Transverse colon (tissue), 4 donors: ENCODE measurements around the gene TRIP12. TPM values are rescaled to one million over a fixed set of nuclear protein-coding genes. Genes with fewer than 3 reads are reported as not detected.
"Not testable (repeated sequence)": the region's sequence is repeated elsewhere in the genome, so short reads cannot be mapped to it uniquely, and the experiment has no call there.

Source experiments
- DNase-seq: peaks from one replicate; pipeline ENCODE4 v3.0.0-alpha.2; 2019
- H3K27ac ChIP-seq, 4 donors: fragments of 200-600 bp; sonication (generic); 2 replicates each; pipeline ENCODE4 v1.5.1; 2016 to 2018; ENCODE audit warnings: inconsistent platforms in 4 of 4
- H3K27me3 ChIP-seq: fragments of 200-600 bp; sonication (generic); 2 replicates; pipeline ENCODE4 v1.5.1; 2017; ENCODE audit warnings: inconsistent platforms
- H3K36me3 ChIP-seq, 4 donors: fragments of 200-600 bp; sonication (generic); 2 replicates each; pipeline ENCODE4 v1.5.1; 2017 to 2019; ENCODE audit warnings: inconsistent platforms in 4 of 4
- H3K4me1 ChIP-seq, 4 donors: fragments of 200-600 bp; sonication (generic); 2 replicates each; pipeline ENCODE4 v1.5.1; 2017 to 2020; ENCODE audit warnings: inconsistent platforms in 4 of 4
- H3K4me3 ChIP-seq, 4 donors: fragments of 200-600 bp; sonication (generic); 1 replicate in 1 of 4; 2 replicates in 3 of 4; pipeline versions ENCODE4 v1.5.1 to v1.6.1; 2017 to 2019; ENCODE audit warnings: inconsistent platforms in 4 of 4
- H3K9me3 ChIP-seq, 2 donors: fragments of 200-600 bp; sonication (generic); 2 replicates each; pipeline ENCODE4 v1.5.1; 2017 to 2019; ENCODE audit warnings: inconsistent platforms in 2 of 2
- EP300 ChIP-seq: sonication (generic); formaldehyde crosslinking; IDR thresholded peaks from one replicate; pipeline ENCODE4 v1.6.1; 2017; ENCODE audit warnings: antibody characterized with exemption, low read depth
- POLR2A ChIP-seq: fragments of 450-650 bp; IDR thresholded peaks from one replicate; pipeline ENCODE4 v1.6.1; 2016; ENCODE audit warnings: antibody characterized with exemption, mild to moderate bottlenecking, moderate library complexity
- POLR2AphosphoS5 ChIP-seq, 3 donors: sonication (generic); formaldehyde crosslinking; IDR thresholded peaks; one replicate each; pipeline ENCODE4 v1.6.1; 2016; ENCODE audit warnings: antibody characterized with exemption in 3 of 3
- WGBS, 2 donors: methylation state at CpG; one replicate each; pipeline ENCODE4 v1.1.5; 2018; ENCODE audit warnings: low coverage in 1 of 2; 5-methylcytosine and 5-hydroxymethylcytosine counted together
- in situ Hi-C, 4 donors: fragments of 200-750 bp; cut with MboI; loops; one replicate each; pipeline versions ENCODE4 v1.15.0 to v1.15.1; 2017; ENCODE audit warnings: low sequenced_read_pairs in 3 of 4, low pct_ligation_motif_present in 1 of 4, low pct_unique_long_range_greater_than_20kb in 1 of 4
- intact Hi-C: fragments of 100-400 bp; cut with DNase I; formaldehyde crosslinking; loops from one replicate; pipeline ENCODE4 v1.15.1; 2023; ENCODE audit warnings: low total_unique reads
- total RNA-seq, 4 donors: library from RNA; depleted of rRNA; stranded (reverse); fragments of >200 nt; gene quantifications; one replicate each; pipeline ENCODE4 v1.1.0, GENCODE V29; 2016
- TF ChIP-seq, protein P1 (sequence below), 5 experiments: fragments of 200-600 bp in 3 of 5; fragments of 450-650 bp in 2 of 5; sonication (generic) in 3 of 5; IDR thresholded peaks; 1 replicate in 2 of 5; 2 replicates in 3 of 5; pipeline ENCODE4 v1.5.1; 2016 to 2017; ENCODE audit warnings: antibody characterized with exemption in 5 of 5, inconsistent platforms in 3 of 5, mild to moderate bottlenecking in 2 of 5, moderate library complexity in 1 of 5

The TRIP12 gene
- total RNA-seq = 100 to 1,000 TPM; 143 to 238 (median 158) TPM

DNA sequence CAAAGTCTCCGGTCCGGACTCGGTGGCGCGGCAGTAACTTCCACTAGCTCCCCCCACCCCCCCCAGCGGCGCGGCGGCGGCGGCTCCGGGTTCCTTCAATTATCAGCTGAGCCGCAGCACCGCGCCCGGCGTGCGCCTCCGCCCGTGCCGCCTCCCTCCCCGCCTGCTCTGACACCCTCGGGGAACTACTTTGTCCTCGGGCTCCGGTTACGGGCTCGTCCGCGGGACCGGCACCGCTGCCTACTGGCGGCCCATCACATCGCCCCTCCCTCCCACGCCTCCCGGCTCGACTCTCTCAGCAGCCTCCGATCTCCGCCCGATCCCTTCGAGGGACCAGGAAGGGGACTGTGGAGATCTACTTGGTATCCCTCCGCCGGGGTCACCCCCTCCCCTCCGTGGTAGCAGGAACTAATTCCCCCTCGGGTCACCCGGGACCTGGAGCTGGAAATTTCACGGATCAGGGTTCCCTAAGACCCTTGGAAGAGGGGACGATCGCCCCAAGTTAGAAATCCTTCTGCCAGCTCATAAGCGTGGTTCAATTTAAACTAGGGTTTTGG, at the start of gene TRIP12:
Gene TRIP12 (minus strand): TSS at position 118 of the 557 bp plus-strand sequence. CDS start 41,930 bp downstream, outside the sequence.
- peak; percentile 93 for DNase-seq
- peaks cover 7 to 35% (median 22%) of the 10 kb centered on the region in 4 donors for H3K4me1 ChIP-seq
- H3K27ac ChIP-seq = peak within 1 kb of the TSS; percentile 98 to 100 (median 100)
- no peaks in the 10 kb centered on the region for H3K27me3 ChIP-seq
- H3K36me3 ChIP-seq = no peaks in the 10 kb centered on the region
- peak within 1 kb of the TSS; percentile 63 to 99 (median 83) for H3K4me3 ChIP-seq
- in situ Hi-C loops (no loop called here), intact Hi-C loops (no loop called here)
- H3K9me3 ChIP-seq = no peaks in the 10 kb centered on the region
- no peak for TF ChIP-seq EP300
- TF ChIP-seq, protein P1, sequence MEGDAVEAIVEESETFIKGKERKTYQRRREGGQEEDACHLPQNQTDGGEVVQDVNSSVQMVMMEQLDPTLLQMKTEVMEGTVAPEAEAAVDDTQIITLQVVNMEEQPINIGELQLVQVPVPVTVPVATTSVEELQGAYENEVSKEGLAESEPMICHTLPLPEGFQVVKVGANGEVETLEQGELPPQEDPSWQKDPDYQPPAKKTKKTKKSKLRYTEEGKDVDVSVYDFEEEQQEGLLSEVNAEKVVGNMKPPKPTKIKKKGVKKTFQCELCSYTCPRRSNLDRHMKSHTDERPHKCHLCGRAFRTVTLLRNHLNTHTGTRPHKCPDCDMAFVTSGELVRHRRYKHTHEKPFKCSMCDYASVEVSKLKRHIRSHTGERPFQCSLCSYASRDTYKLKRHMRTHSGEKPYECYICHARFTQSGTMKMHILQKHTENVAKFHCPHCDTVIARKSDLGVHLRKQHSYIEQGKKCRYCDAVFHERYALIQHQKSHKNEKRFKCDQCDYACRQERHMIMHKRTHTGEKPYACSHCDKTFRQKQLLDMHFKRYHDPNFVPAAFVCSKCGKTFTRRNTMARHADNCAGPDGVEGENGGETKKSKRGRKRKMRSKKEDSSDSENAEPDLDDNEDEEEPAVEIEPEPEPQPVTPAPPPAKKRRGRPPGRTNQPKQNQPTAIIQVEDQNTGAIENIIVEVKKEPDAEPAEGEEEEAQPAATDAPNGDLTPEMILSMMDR (IDR thresholded peaks at IDR 0.05) = no peak
- peak; percentile 53 for TF ChIP-seq POLR2A
- peak; percentile 37 to 76 (median 66) for TF ChIP-seq POLR2AphosphoS5 (IDR thresholded peaks at IDR 0.05)
- 0% methylated on average over 1 to 3 of the region's 49 CpGs for WGBS, 2 donors

DNA sequence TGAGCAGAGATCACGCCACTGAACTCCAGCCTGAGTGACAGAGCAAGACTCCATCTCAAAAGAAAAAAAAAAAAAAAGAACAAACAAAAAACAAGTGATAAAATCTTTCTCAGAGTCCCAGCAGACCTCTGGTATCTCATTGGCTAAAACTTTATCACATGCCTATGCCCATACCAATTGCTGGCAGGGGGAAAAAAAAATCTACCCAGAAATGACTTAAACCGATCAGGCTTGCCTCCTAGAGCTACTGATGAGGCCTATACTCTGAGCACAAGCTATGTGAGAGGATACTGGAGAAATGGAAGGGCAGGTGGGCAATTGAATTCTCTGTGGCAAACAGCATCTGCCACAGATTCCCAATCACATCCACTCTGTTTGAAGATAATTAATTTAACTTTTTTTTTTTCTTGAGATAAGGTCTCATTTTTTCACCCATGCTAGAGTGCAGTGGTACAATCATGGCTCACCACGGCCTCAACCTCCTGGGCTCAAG, 49.5 kb upstream of the TRIP12 start:
- Histone ChIP-seq H3K27me3 (no peaks in the 10 kb centered on the region), H3K4me3 (no peak overlapping the region), H3K4me1 (no peaks in the 10 kb centered on the region), H3K36me3 (no peaks in the 10 kb centered on the region), H3K9me3 (no peaks in the 10 kb centered on the region), H3K27ac (no peak overlapping the region)
- in situ Hi-C loops (no loop called here), intact Hi-C loops (no loop called here)
- no peak for DNase-seq
- WGBS, 2 donors = 92 to 98% methylated on average over 2 to 3 of the region's 3 CpGs
- TF ChIP-seq, protein P1 (IDR thresholded peaks at IDR 0.05) = no peak
- TF ChIP-seq POLR2A (no peak), POLR2AphosphoS5 (IDR thresholded peaks at IDR 0.05) (no peak), EP300 (no peak)

DNA sequence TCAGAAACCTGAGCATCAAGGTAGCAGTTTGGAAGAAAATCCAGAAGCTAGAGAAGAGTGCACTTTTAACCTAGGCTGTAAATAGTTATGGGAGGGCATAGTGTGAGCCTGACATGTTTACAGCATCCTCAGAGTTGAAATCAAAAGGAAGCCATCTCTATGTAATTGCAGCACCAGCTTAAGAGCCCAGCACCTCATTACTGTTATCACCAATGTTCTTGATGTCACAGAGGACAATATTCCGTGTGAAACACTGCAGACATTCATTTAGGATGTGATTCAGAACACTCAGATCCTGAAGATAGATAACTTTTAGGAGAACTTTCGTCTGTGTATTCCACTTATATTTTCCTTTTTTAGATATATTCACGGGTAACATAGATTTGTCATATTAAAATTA, 48.6 kb upstream of the TRIP12 start:
- Histone ChIP-seq H3K4me3 (no peak overlapping the region), H3K27ac (no peak overlapping the region), H3K9me3 (no peaks in the 10 kb centered on the region), H3K4me1 (no peaks in the 10 kb centered on the region), H3K36me3 (no peaks in the 10 kb centered on the region), H3K27me3 (no peaks in the 10 kb centered on the region)
- in situ Hi-C loops = no loop called here
- intact Hi-C loops = no loop called here
- no peak for DNase-seq
- WGBS, 2 donors = 81 to 91% methylated on average over 3 of the region's 3 CpGs
- TF ChIP-seq EP300 = no peak
- TF ChIP-seq, protein P1 (IDR thresholded peaks at IDR 0.05) = no peak
- no peak for TF ChIP-seq POLR2A
- no peak for TF ChIP-seq POLR2AphosphoS5 (IDR thresholded peaks at IDR 0.05)

DNA sequence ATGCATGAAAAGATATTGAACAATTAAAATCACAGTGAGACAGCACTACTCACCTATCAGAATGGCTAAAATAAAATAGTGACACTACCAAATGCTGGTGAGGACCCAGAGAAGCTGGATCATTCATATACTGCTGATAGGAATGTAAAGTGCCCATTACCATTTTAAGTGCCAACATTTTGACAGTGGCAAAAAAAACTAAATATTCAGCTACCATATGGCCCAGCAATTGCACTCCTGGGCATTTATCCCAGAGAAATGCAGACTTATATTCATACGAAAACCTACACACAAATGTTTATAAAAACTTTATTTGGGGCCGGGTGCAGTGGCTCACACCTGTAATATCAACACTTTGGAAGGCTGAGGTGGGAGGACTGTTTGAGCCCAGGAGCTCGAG, 48.1 kb upstream of the TRIP12 start:
- 74 to 77% methylated on average over 3 of the region's 3 CpGs for WGBS, 2 donors
- Histone ChIP-seq H3K9me3 (no peaks in the 10 kb centered on the region), H3K4me1 (no peaks in the 10 kb centered on the region), H3K36me3 (no peaks in the 10 kb centered on the region), H3K27ac (no peak overlapping the region), H3K4me3 (no peak overlapping the region), H3K27me3 (no peaks in the 10 kb centered on the region)
- intact Hi-C loops (no loop called here), in situ Hi-C loops (no loop called here)
- TF ChIP-seq POLR2A (no peak), EP300 (no peak), POLR2AphosphoS5 (IDR thresholded peaks at IDR 0.05) (no peak)
- TF ChIP-seq, protein P1 (IDR thresholded peaks at IDR 0.05) = no peak
- no peak for DNase-seq

DNA sequence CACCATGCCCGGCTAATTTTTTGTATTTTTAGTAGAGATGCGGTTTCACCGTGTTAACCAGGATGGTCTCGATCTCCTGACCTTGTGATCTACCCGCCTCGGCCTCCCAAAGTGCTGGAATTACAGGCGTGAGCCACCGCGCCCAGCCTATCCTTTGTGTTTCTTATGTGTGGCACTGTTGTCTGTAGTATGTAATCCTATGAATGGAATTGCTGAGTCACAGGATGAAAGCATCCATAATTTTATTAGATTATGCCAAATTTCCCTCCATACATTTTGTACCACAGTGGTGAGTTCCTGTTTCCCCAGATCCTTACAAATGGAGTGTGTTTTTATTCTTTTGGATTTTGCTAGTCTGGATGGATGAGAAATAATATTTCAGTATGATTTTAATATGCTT, 41.8 kb upstream of the TRIP12 start:
- in situ Hi-C loops, H3K27ac ChIP-seq, H3K27me3 ChIP-seq, H3K4me1 ChIP-seq, H3K36me3 ChIP-seq, H3K9me3 ChIP-seq, H3K4me3 ChIP-seq, DNase-seq: not testable (repeated sequence)
- intact Hi-C loops = loop anchor here (2.0 kb wide), 1 partner anchor 65 kb away; no protein-coding TSS in a partner anchor
- 98 to 100% methylated on average over 3 to 9 of the region's 9 CpGs for WGBS, 2 donors
